GM21723 (cell line): ENCODE measurements around the gene RASA4.
"Not testable (repeated sequence)": the region's sequence is repeated elsewhere in the genome, so short reads cannot be mapped to it uniquely, and the experiment has no call there.

Source experiments
- ATAC-seq: cut with Tn5 transposase; IDR thresholded peaks from one replicate; pipeline ENCODE4 v1.9.1; 2021; ENCODE audit warnings: mild to moderate bottlenecking, moderate library complexity; ENCODE audit not compliant: unreplicated experiment

The RASA4 gene

DNA sequence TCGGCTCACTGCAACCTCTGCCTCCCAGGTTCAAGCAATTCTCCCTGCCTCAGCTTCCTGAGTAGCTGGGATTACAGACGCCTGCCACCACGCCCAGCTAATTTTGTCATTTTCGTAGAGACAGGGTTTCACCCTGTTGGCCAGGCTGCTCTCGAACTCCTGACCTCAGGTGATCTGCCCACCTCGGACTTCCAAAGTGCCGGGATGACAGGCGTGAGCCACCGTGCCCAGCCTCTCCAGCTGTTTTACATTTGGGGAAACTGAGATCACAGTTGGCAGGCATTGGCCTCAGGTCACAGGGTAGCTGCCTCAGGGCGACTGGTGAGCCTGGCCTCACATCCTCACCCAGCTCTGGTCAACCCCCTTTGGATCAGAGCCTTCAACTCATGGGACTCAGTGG lies 6.8 kb downstream of the RASA4 start:
- not testable (repeated sequence) for ATAC-seq

DNA sequence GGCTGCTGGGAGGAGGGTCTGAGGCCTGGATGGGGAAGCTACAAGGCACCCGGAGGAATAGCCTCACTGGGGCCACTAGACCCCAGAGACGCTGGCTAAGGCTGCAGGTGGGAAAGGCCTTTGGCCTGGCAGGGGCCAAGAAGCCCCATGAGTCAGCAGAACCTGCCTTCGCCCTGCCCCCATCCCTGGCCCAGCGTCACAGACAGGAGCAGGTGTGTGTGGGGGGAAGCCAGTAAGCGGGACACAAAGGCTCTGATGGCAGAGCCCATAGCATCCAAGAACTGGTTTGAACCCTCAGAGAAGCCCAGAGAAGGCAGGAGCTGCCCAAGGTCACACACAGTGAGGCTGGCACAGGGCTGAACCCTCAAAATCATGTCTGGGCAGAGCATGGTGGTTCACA lies 9.7 kb downstream of the RASA4 start:
- not testable (repeated sequence) for ATAC-seq

- not testable (repeated sequence) for ATAC-seq
Observed at GRCh38 chr7:102604431-102605145, 12.0 kb downstream of the RASA4 start.

- not testable (repeated sequence) for ATAC-seq
Observed at GRCh38 chr7:102602317-102602716, 14.2 kb downstream of the RASA4 start.

DNA sequence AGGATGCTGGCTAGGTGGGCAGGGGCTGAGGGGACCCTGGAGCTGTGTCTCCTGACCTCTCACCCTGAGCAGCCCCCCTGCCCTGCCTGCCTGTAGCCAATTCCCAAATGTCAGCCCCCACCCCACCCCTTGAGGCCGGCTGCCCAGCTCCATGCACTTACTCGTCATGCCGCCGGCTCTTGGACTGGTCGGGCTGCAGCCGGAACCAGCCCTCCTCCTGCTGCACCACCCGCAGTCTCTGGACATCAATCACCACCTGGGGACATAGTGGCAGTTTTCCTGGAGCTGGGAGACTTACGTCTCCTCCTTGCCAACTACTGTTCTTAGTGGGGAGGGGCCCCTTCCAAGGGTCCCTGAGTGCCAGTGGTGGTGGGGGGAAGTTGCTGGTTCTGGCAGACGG lies 16.9 kb downstream of the RASA4 start:
- ATAC-seq, result not testable (repeated sequence)

- not testable (repeated sequence) for ATAC-seq
Observed at GRCh38 chr7:102596036-102596435, 20.5 kb downstream of the RASA4 start.

DNA sequence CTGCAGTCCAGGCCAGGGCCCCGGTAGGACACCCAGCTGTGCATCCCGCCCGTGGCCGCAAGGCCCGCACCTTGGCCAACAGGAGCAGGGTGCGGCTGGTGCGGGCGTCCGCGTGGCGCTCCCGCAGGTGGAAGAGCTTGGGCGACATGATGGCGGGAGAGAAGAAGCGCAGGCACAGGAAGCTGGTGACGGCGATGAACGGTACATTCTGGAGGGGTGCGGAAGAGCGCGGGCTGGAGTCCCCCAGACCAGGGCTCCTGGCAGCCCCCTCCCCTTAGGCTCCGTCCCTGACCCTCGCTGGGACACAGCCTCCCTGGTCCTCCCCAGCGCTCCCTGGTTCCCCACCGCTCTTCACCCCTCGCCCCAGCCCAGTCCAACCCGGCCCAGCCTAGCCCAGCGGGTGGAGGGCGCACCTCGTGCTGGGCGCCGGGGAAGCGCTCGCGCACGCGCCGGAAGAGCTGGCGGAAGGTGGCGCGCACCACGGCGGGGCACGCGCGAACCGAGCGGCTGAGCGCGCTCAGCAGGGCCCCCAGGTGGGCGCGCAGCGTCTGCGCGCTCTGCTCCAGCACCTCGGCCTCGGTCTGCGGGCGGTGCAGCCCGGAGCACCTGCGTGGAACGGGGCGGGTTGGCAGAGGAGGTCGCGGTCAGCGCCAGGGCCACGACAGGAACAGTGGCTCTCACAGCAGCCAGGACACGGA lies 22.8 kb downstream of the RASA4 start:
- peak; percentile 63 for ATAC-seq

GRCh38 chr7:102592477-102593019 lies 24.0 kb downstream of the RASA4 start:
- peak; percentile 48 for ATAC-seq

DNA sequence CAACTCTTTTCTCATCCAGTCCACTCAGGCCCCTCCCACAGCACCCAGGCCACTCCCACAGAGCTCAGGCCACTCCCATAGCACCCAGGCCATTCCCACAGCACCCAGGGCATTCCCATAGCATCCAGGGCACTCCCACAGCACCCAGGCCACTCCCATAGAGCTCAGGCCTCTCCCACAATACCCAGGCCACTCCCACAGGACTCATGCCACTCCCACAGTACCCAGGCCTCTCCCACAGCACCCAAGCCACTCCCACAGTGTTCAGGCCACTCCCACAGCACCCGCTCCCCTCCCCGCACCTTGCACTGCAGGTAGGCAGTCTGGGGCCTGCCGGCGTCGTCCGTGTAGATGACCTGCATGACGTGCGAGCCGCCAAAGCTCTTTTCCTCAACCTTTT lies 26.7 kb downstream of the RASA4 start:
- ATAC-seq, result peak; percentile 48

DNA sequence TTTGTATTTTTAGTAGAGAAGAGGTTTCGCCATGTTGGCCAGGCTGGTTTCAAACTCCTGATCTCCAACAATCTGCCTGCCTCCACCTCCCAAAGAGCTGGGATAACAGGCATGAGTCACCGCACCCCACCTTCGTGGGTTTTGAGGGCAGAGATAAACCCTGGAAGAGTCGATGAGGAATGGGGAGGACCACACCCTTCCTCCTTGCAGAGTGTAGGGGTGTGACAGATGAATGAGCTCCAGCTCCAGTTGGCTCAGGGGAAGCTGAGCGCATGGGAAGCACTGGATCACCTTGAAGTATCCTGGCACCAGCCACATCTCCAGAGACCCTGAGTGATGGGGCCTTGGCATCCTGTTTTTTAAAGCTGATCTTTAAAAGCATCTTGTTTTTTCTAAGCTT lies 33.1 kb downstream of the RASA4 start:
- ATAC-seq, result not testable (repeated sequence)

DNA sequence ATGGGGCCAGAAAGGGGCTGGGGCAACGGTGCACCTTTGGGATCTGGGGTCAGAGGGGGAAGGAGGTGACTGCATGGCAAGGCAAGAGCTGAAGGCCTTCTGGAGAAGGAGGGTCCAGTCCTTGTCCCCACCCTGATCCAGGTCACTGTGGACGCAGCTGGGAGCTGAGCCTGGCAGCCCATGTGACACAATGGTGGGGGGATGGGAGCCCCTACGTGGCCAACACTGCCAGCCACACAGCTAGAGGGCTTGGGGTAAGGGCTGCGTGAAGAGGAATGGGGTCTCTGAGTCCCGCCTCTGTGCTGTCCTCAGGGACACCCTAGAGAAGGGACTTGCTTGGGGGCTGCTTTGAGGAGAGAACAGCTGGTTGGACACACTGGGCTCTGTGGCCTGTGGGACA lies 34.8 kb downstream of the RASA4 start:
- not testable (repeated sequence) for ATAC-seq

DNA sequence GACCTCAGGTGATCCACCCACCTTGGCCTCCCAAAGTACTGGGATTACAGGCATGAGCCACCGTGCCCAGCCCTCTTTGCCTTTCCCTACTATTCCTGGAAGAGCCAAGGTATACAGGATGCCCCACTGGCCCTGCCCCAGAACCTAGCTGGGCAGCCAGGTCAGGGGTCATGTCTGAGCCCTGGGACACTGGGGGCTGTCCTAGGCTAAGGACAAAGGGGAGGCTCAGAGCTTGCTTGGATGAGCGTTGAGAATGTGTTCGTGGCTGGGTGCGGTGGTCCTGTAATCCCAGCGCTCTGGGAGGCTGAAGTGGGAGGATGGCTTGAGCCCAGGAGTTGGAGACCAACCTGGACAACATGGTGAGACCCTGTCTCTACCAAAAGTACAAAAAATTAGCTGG lies 38.1 kb downstream of the RASA4 start:
- ATAC-seq, result not testable (repeated sequence)

DNA sequence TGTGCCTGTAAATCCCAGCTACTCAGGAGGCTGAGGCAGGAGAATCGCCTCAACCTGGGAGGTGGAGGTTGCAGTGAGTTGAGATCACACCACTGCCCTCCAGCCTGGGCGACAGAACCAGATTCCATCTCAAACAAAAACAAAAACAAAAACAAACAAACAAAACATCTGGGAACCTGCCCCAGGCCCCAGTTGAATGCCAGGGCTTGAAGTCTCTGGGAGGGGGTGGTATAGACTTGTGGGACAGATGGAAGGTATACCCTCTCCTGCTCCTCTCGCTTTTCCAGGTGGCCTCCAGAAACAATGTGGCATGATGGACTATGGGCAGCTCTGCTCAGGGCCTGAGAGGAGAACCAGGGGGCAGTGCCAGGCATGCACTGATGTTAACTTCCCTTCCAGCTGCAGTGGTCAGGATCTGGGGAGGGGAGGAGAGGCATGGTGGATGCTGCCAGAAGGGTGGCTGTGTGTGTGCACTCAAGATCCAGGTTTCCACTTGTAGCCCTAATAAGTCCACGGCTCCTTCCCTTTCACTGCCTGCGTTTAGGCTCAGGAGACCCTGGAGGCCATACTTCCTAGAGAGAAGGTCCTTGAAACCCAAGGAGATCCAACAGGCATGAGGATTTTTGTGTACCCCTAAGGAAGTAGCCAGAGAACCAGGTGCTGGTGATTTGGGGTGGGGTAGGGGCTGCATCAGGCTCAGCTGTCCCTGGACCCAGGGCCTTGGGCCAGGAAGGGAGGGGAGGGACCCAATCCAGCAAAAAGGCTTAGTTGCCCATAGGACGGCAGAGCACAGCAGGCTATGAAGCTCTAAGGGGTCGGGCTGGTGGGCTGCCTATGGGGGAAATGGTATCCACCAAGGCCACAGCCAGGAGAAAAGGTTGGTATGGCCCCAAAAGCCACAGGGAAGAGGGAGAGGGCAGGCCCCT lies 39.0 kb downstream of the RASA4 start:
- not testable (repeated sequence) for ATAC-seq

DNA sequence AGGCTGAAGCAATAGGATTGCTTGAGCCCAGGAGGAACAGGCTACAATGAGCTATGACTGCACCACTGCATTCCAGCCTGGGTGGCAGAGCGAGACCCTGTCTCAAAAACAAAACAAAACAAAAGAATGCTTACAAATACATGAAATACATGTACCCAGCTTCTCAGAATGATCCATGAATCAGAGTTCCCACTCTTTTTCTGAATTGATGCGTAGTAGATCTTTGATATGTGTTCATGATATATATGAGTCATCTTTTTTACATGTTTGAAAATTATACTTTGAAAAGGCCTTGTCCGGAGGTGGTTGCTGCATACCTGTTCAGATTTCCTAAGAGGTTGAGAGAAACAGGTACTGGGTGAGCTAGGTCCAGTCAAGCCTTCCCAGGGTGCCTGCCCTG lies 40.2 kb downstream of the RASA4 start:
- not testable (repeated sequence) for ATAC-seq

DNA sequence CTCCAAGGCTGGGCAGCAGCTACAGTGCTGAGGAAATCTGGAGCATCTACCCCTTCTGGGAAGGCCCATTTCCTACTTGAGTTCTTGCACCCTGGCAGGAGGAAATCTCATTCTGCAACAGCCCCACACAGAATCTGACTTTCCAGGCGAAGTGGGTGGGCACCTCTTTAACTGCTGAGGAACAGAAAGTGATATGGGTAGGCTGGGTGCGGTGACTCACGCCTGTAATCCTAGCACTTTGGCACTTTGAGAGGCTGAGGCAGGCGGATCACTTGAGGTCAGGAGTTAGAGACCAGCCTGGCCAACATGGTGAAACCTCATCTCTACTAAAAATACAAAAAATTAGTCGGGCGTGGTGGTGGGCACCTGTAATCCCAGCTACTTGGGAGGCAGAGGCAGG lies 41.9 kb downstream of the RASA4 start:
- ATAC-seq, result not testable (repeated sequence)

- peak; percentile 89 for ATAC-seq
Observed at GRCh38 chr7:102572261-102573239, 44.0 kb downstream of the RASA4 start, which contains the start of gene POLR2J3. TSS of gene POLR2J3 (minus strand) at chr7:102572583. CDS start at chr7:102572521, 62 bp downstream.

GRCh38 chr7:102568620-102569019 lies 47.9 kb downstream of the RASA4 start:
- ATAC-seq, result not testable (repeated sequence)

GRCh38 chr7:102550808-102551422 lies 65.6 kb downstream of the RASA4 start, which contains the start of gene SPDYE2:
TSS of gene SPDYE2 (plus strand) at chr7:102551226. CDS start at chr7:102553256, 2,030 bp downstream.
- ATAC-seq, result not testable (repeated sequence)

- peak; percentile 81 for ATAC-seq
Observed at GRCh38 chr7:102546353-102546752, 70.2 kb downstream of the RASA4 start.
